ENCODE data around the gene SHB.

- TF ChIP-seq, protein P1, sequence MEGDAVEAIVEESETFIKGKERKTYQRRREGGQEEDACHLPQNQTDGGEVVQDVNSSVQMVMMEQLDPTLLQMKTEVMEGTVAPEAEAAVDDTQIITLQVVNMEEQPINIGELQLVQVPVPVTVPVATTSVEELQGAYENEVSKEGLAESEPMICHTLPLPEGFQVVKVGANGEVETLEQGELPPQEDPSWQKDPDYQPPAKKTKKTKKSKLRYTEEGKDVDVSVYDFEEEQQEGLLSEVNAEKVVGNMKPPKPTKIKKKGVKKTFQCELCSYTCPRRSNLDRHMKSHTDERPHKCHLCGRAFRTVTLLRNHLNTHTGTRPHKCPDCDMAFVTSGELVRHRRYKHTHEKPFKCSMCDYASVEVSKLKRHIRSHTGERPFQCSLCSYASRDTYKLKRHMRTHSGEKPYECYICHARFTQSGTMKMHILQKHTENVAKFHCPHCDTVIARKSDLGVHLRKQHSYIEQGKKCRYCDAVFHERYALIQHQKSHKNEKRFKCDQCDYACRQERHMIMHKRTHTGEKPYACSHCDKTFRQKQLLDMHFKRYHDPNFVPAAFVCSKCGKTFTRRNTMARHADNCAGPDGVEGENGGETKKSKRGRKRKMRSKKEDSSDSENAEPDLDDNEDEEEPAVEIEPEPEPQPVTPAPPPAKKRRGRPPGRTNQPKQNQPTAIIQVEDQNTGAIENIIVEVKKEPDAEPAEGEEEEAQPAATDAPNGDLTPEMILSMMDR (IDR thresholded peaks at IDR 0.05) = no peak
- no peak for TF ChIP-seq POLR2A (IDR thresholded peaks at IDR 0.05)
Observed at GRCh38 chr9:38036359-38037084, 32.5 kb downstream of the SHB start.
